Aorta (tissue), 5 donors: ENCODE data around the gene LIFR. TPM values are rescaled to one million over a fixed set of nuclear protein-coding genes. Genes with fewer than 3 reads are reported as not detected.
"Not testable (repeated sequence)": the region's sequence is repeated elsewhere in the genome, so short reads cannot be mapped to it uniquely, and the experiment has no call there.

Experiments used
- ATAC-seq: fragments of 200-7000 bp; cut with Tn5 transposase; one replicate; pipeline ENCODE4 v1.9.1; 2022; ENCODE audit warnings: moderate library complexity; ENCODE audit not compliant: low FRiP score
- DNase-seq, 2 donors: peaks; one replicate each; pipeline ENCODE4 v3.0.0-alpha.2; 2020
- H3K27ac ChIP-seq, 2 donors: one replicate each; pipeline ENCODE4 v1.5.1; 2013; ENCODE audit warnings: low read length in 2 of 2, mild to moderate bottlenecking in 2 of 2, moderate library complexity in 2 of 2, control low read depth in 1 of 2, inconsistent platforms in 1 of 2, low read depth in 1 of 2
- H3K27me3 ChIP-seq, 2 donors: one replicate each; pipeline ENCODE4 v1.6.1; 2013; ENCODE audit warnings: control low read depth in 1 of 2, low read length in 1 of 2, mild to moderate bottlenecking in 1 of 2, moderate library complexity in 1 of 2; ENCODE audit not compliant: insufficient read depth in 2 of 2, control insufficient read depth in 1 of 2
- H3K36me3 ChIP-seq, 2 donors: one replicate each; pipeline ENCODE4 v1.6.1; 2013; ENCODE audit warnings: control low read depth in 1 of 2, low read length in 1 of 2, mild to moderate bottlenecking in 1 of 2; ENCODE audit not compliant: insufficient read depth in 2 of 2, control insufficient read depth in 1 of 2
- H3K4me1 ChIP-seq, 2 donors: one replicate each; pipeline ENCODE4 v1.6.1; 2013; ENCODE audit warnings: low read length in 2 of 2, control low read depth in 1 of 2, mild to moderate bottlenecking in 1 of 2, moderate library complexity in 1 of 2; ENCODE audit not compliant: insufficient read depth in 2 of 2, control insufficient read depth in 1 of 2
- H3K4me3 ChIP-seq, 2 donors: one replicate each; pipeline ENCODE4 v1.5.1; 2013; ENCODE audit warnings: low read length in 2 of 2, control low read depth in 1 of 2, mild to moderate bottlenecking in 1 of 2
- H3K9me3 ChIP-seq: one replicate; pipeline ENCODE4 v1.6.1; 2013; ENCODE audit warnings: mild to moderate bottlenecking, low read length; ENCODE audit not compliant: control insufficient read depth
- WGBS, 2 donors: extraction: QIAGEN DNeasy Blood & Tissue Kit; methylation state at CpG; one replicate each; pipeline ENCODE4 v1.1.7; 2013; 5-methylcytosine and 5-hydroxymethylcytosine counted together
- intact Hi-C, 2 donors: fragments of 100-400 bp; cut with DNase I; formaldehyde crosslinking; loops; one replicate each; pipeline versions ENCODE4 v1.14.2 to v1.15.0; 2022
- polyA plus RNA-seq, 2 donors: library from polyadenylated mRNA; stranded (reverse); fragments of 200-250 nt; gene quantifications; one replicate each; pipeline ENCODE4 v1.2.3, GENCODE V29; 2013
- total RNA-seq, 2 donors: library from RNA; stranded (reverse); fragmentation: NEBNext Ultra II Directional; extraction: Animal tissue kit (Norgen Biotek cat#: 25700); gene quantifications; one replicate each; pipeline ENCODE4 v1.2.1, GENCODE V29; 2021
- donor health status: healthy with polysubstance abuse.
- donor health status: Bipolar disorder and iron deficiency.
- donor health status: DM: no; HTN: no; CAD: no.
- donor health status: DM: no; HTN: no; CAD: no.
- donor health status: DM: yes; HTN: yes; CAD: no.

The LIFR gene
- total and polyA plus RNA-seq, 4 donors, result 2.4 to 69.6 (median 39.7) TPM

GRCh38 chr5:38527475-38527874 lies 29.0 kb downstream of the LIFR start:
- H3K27me3 ChIP-seq, result no peaks in the 10 kb centered on the region
- DNase-seq (no peak), ATAC-seq (no peak)
- intact Hi-C loops, result no loop called here
- H3K36me3 ChIP-seq, result peaks cover 0 to 4% of the 10 kb centered on the region in 2 donors
- H3K4me1 ChIP-seq, result peaks cover 0 to 1% of the 10 kb centered on the region in 2 donors
- 92 to 96% methylated on average over 2 of the region's 2 CpGs for WGBS, 2 donors
- H3K27ac ChIP-seq, result no peak overlapping the region
- no peak overlapping the region for H3K4me3 ChIP-seq
- H3K9me3 ChIP-seq, result no peaks in the 10 kb centered on the region

- no peaks in the 10 kb centered on the region for H3K9me3 ChIP-seq
- 94 to 96% methylated on average over 3 of the region's 3 CpGs for WGBS, 2 donors
- H3K4me1 ChIP-seq, result no peaks in the 10 kb centered on the region
- H3K27ac ChIP-seq, result no peak overlapping the region
- DNase-seq (no peak), ATAC-seq (no peak)
- peaks cover 0 to 6% of the 10 kb centered on the region in 2 donors for H3K36me3 ChIP-seq
- intact Hi-C loops, result no loop called here
- no peak overlapping the region for H3K4me3 ChIP-seq
- no peaks in the 10 kb centered on the region for H3K27me3 ChIP-seq
These were observed 32.4 kb downstream of the LIFR start for GRCh38 chr5:38524022-38524421.

GRCh38 chr5:38519476-38519875 lies 37.0 kb downstream of the LIFR start:
- Histone ChIP-seq H3K27me3 (no peaks in the 10 kb centered on the region), H3K36me3 (peaks cover 0 to 2% of the 10 kb centered on the region in 2 donors), H3K27ac (no peak overlapping the region), H3K4me1 (no peaks in the 10 kb centered on the region), H3K9me3 (no peaks in the 10 kb centered on the region), H3K4me3 (no peak overlapping the region)
- no peak for DNase-seq
- intact Hi-C loops, result no loop called here
- no peak for ATAC-seq
- WGBS, 2 donors, result 96 to 98% methylated on average over 3 of the region's 3 CpGs

GRCh38 chr5:38518341-38518740 lies 38.1 kb downstream of the LIFR start:
- Histone ChIP-seq H3K27me3 (no peaks in the 10 kb centered on the region), H3K9me3 (no peaks in the 10 kb centered on the region), H3K36me3 (peaks cover 0 to 2% of the 10 kb centered on the region in 2 donors), H3K4me3 (no peak overlapping the region), H3K4me1 (no peaks in the 10 kb centered on the region), H3K27ac (no peak overlapping the region)
- no peak for DNase-seq
- no peak for ATAC-seq
- intact Hi-C loops, result no loop called here
- 68 to 70% methylated on average over 1 of the region's 1 CpG for WGBS, 2 donors

GRCh38 chr5:38516649-38517048 lies 39.8 kb downstream of the LIFR start:
- H3K36me3 ChIP-seq, H3K4me1 ChIP-seq, DNase-seq, H3K4me3 ChIP-seq, intact Hi-C loops, H3K27ac ChIP-seq, H3K27me3 ChIP-seq, H3K9me3 ChIP-seq, ATAC-seq: not testable (repeated sequence)
- 98% methylated on average over 3 of the region's 3 CpGs for WGBS, 2 donors

- Histone ChIP-seq H3K9me3 (no peaks in the 10 kb centered on the region), H3K4me1 (no peaks in the 10 kb centered on the region), H3K4me3 (no peak overlapping the region), H3K27me3 (no peaks in the 10 kb centered on the region), H3K27ac (no peak overlapping the region), H3K36me3 (no peaks in the 10 kb centered on the region)
- WGBS, 2 donors, result 52 to 55% methylated on average over 2 of the region's 2 CpGs
- DNase-seq, result no peak
- no peak for ATAC-seq
- intact Hi-C loops, result no loop called here
These were observed 40.8 kb downstream of the LIFR start for GRCh38 chr5:38515646-38516045.

- no peaks in the 10 kb centered on the region for H3K36me3 ChIP-seq
These were observed 41.4 kb downstream of the LIFR start for GRCh38 chr5:38515092-38515491.

GRCh38 chr5:38509185-38509584 lies 47.3 kb downstream of the LIFR start:
- no peak overlapping the region for H3K27ac ChIP-seq
- WGBS, 2 donors, result 21 to 22% methylated on average over 5 of the region's 5 CpGs
- H3K36me3 ChIP-seq, result no peaks in the 10 kb centered on the region
- no peak for ATAC-seq
- H3K4me1 ChIP-seq, result peaks cover 3 to 4% of the 10 kb centered on the region in 2 donors
- DNase-seq, result no peak
- intact Hi-C loops, result no loop called here
- H3K9me3 ChIP-seq, result no peaks in the 10 kb centered on the region
- H3K4me3 ChIP-seq, result no peak overlapping the region
- no peaks in the 10 kb centered on the region for H3K27me3 ChIP-seq

More at GRCh38 chr5:38515092-38515491, 41.4 kb downstream of the LIFR start:
- ATAC-seq (no peak), DNase-seq (no peak)
- no peaks in the 10 kb centered on the region for H3K4me1 ChIP-seq
- intact Hi-C loops, result no loop called here
- WGBS, 2 donors, result 94 to 96% methylated on average over 3 of the region's 3 CpGs
- no peak overlapping the region for H3K27ac ChIP-seq
- no peaks in the 10 kb centered on the region for H3K27me3 ChIP-seq
- H3K4me3 ChIP-seq, result no peak overlapping the region
- no peaks in the 10 kb centered on the region for H3K9me3 ChIP-seq

- no peaks in the 10 kb centered on the region for H3K36me3 ChIP-seq
- WGBS, 2 donors, result 92 to 95% methylated on average over 3 of the region's 3 CpGs
- intact Hi-C loops, result no loop called here
These were observed 50.1 kb downstream of the LIFR start for GRCh38 chr5:38506302-38506701.

More at GRCh38 chr5:38506302-38506701, 50.1 kb downstream of the LIFR start:
- no peak overlapping the region for H3K4me3 ChIP-seq
- H3K27ac ChIP-seq, result no peak overlapping the region
- no peaks in the 10 kb centered on the region for H3K9me3 ChIP-seq
- ATAC-seq, result no peak
- no peaks in the 10 kb centered on the region for H3K27me3 ChIP-seq
- H3K4me1 ChIP-seq, result peaks cover 3 to 4% of the 10 kb centered on the region in 2 donors
- DNase-seq, result no peak
